H9 (cell line): ENCODE results near the gene PDZD2. TPM values are rescaled to one million over a fixed set of nuclear protein-coding genes. Genes with fewer than 3 reads are reported as not detected.

Experiments used
- DNase-seq: peaks from one replicate; pipeline ENCODE4 v3.0.0-alpha.2; 2017
- H2AFZ ChIP-seq: one replicate; pipeline ENCODE4 v1.6.1; 2013; ENCODE audit warnings: mild to moderate bottlenecking, low read length, control low read depth, moderate library complexity
- H2AK5ac ChIP-seq: 2 replicates; pipeline ENCODE4 v1.6.1; 2013; ENCODE audit warnings: low read length, control low read depth, mixed read lengths; ENCODE audit not compliant: insufficient read length
- H2BK120ac ChIP-seq: one replicate; pipeline ENCODE4 v1.6.1; 2013; ENCODE audit warnings: low read depth, mild to moderate bottlenecking, low read length, control low read depth, inconsistent platforms; ENCODE audit not compliant: poor library complexity, severe bottlenecking
- H2BK12ac ChIP-seq: 2 replicates; pipeline ENCODE4 v1.6.1; 2013; ENCODE audit warnings: low read length, control low read depth, mixed read lengths, low read depth; ENCODE audit not compliant: insufficient read length
- H2BK15ac ChIP-seq: 2 replicates; pipeline ENCODE4 v1.6.1; 2013; ENCODE audit warnings: low read depth, low read length, control low read depth
- H2BK20ac ChIP-seq: one replicate; pipeline ENCODE4 v1.6.1; 2013; ENCODE audit warnings: low read depth, mild to moderate bottlenecking, low read length, control low read depth, inconsistent platforms; ENCODE audit not compliant: poor library complexity, severe bottlenecking
- H2BK5ac ChIP-seq: 2 replicates; pipeline ENCODE4 v1.6.1; 2013; ENCODE audit warnings: low read length, control low read depth, mixed read lengths; ENCODE audit not compliant: insufficient read length
- H3K14ac ChIP-seq: 2 replicates; pipeline ENCODE4 v1.6.1; 2013; ENCODE audit warnings: low read length, control low read depth; ENCODE audit not compliant: insufficient read depth
- H3K18ac ChIP-seq: 2 replicates; pipeline ENCODE4 v1.6.1; 2013; ENCODE audit warnings: low read depth, mild to moderate bottlenecking, mixed read lengths, low read length, control low read depth; ENCODE audit not compliant: insufficient read length
- H3K23ac ChIP-seq: 2 replicates; pipeline ENCODE4 v1.6.1; 2013; ENCODE audit warnings: low read length, control low read depth, mixed read lengths, low read depth; ENCODE audit not compliant: insufficient read length
- H3K23me2 ChIP-seq: 2 replicates; pipeline ENCODE4 v1.6.1; 2013; ENCODE audit warnings: low read depth, mild to moderate bottlenecking, mixed read lengths, low read length, control low read depth; ENCODE audit not compliant: insufficient read length, poor library complexity, severe bottlenecking
- H3K27ac ChIP-seq: 2 replicates; pipeline ENCODE4 v1.5.1; 2013; ENCODE audit warnings: low read length, control low read depth, mixed read lengths, low read depth; ENCODE audit not compliant: insufficient read length
- H3K27me3 ChIP-seq: 2 replicates; pipeline ENCODE4 v1.6.1; 2013; ENCODE audit warnings: low read length, control low read depth, inconsistent platforms; ENCODE audit not compliant: insufficient read depth
- H3K4ac ChIP-seq: 2 replicates; pipeline ENCODE4 v1.6.1; 2013; ENCODE audit warnings: low read depth, mild to moderate bottlenecking, control low read depth, inconsistent platforms, low read length, moderate library complexity
- H3K4me1 ChIP-seq: 2 replicates; pipeline ENCODE4 v1.6.1; 2013; ENCODE audit warnings: low read length, control low read depth, inconsistent platforms; ENCODE audit not compliant: insufficient read depth
- H3K4me2 ChIP-seq: 2 replicates; pipeline ENCODE4 v1.6.1; 2013; ENCODE audit warnings: low read length, control low read depth, mixed read lengths; ENCODE audit not compliant: insufficient read length, insufficient read depth
- H3K56ac ChIP-seq: 2 replicates; pipeline ENCODE4 v1.6.1; 2013; ENCODE audit warnings: low read depth, mild to moderate bottlenecking, mixed read lengths, low read length, control low read depth; ENCODE audit not compliant: insufficient read length
- H3K79me1 ChIP-seq: 2 replicates; pipeline ENCODE4 v1.6.1; 2013; ENCODE audit warnings: low read depth, mild to moderate bottlenecking, moderate library complexity, low read length, control low read depth, inconsistent platforms; ENCODE audit not compliant: insufficient read depth, poor library complexity, severe bottlenecking
- H3K79me2 ChIP-seq: 2 replicates; pipeline ENCODE4 v1.6.1; 2013; ENCODE audit warnings: low read length, control low read depth, inconsistent platforms; ENCODE audit not compliant: insufficient read depth
- H3K9ac ChIP-seq: 2 replicates; pipeline ENCODE4 v1.6.1; 2013; ENCODE audit warnings: low read length, control low read depth, mixed read lengths; ENCODE audit not compliant: insufficient read length; ENCODE audit errors: extremely low read depth
- H3K9me3 ChIP-seq: one replicate; pipeline ENCODE4 v1.6.1; 2013; ENCODE audit warnings: low read depth, low read length, inconsistent platforms; ENCODE audit not compliant: control insufficient read depth
- H3T11ph ChIP-seq: one replicate; pipeline ENCODE4 v1.6.1; 2013; ENCODE audit warnings: mild to moderate bottlenecking, low read length, control low read depth, inconsistent platforms
- H4K20me1 ChIP-seq: one replicate; pipeline ENCODE4 v1.6.1; 2013; ENCODE audit not compliant: control insufficient read depth, insufficient read length, insufficient read depth
- H4K5ac ChIP-seq: 2 replicates; pipeline ENCODE4 v1.6.1; 2013; ENCODE audit warnings: low read depth, mild to moderate bottlenecking, mixed read lengths, low read length, control low read depth; ENCODE audit not compliant: insufficient read length
- H4K8ac ChIP-seq: replicated peaks from 2 replicates; pipeline ENCODE4 v1.6.1; 2013; ENCODE audit warnings: low read length, control low read depth, mixed read lengths, low read depth; ENCODE audit not compliant: insufficient read length
- H4K91ac ChIP-seq: 2 replicates; pipeline ENCODE4 v1.6.1; 2013; ENCODE audit warnings: low read depth, mild to moderate bottlenecking, moderate library complexity, mixed read lengths, low read length, control low read depth; ENCODE audit not compliant: insufficient read length
- H3K27ac Mint-ChIP-seq, 3 experiments: 2 replicates in 2 of 3; 3 replicates in 1 of 3; pipeline ENCODE4 v1.8.0; 2020 to 2021; ENCODE audit warnings: mixed read lengths in 3 of 3, mild to moderate bottlenecking in 1 of 3, moderate library complexity in 1 of 3
- H3K27me3 Mint-ChIP-seq: 2 replicates; pipeline ENCODE4 v1.8.0; 2021; ENCODE audit warnings: low read depth, mild to moderate bottlenecking, moderate library complexity, mixed read lengths
- H3K36me3 Mint-ChIP-seq, 3 experiments: 2 replicates in 2 of 3; 3 replicates in 1 of 3; pipeline ENCODE4 v1.8.0; 2020 to 2021; ENCODE audit warnings: low read depth in 3 of 3, mixed read lengths in 3 of 3; ENCODE audit not compliant: insufficient read depth in 1 of 3
- H3K4me1 Mint-ChIP-seq, 2 experiments: 2 replicates each; pipeline ENCODE4 v1.8.0; 2020; ENCODE audit warnings: mixed read lengths in 2 of 2
- H3K4me3 Mint-ChIP-seq, 2 experiments: 2 replicates in 1 of 2; 3 replicates in 1 of 2; pipeline ENCODE4 v1.8.0; 2020 to 2021; ENCODE audit warnings: mild to moderate bottlenecking in 2 of 2, mixed read lengths in 2 of 2, moderate library complexity in 1 of 2
- H3K9me3 Mint-ChIP-seq, 2 experiments: 2 replicates in 1 of 2; 3 replicates in 1 of 2; pipeline ENCODE4 v1.8.0; 2020; ENCODE audit warnings: mild to moderate bottlenecking in 2 of 2, mixed read lengths in 2 of 2, moderate library complexity in 1 of 2
- WGBS: extraction: QIAGEN DNeasy Blood & Tissue Kit; methylation state at CpG from one replicate; pipeline ENCODE4 v1.1.7; 2013; ENCODE audit warnings: missing lambda C conversion rate, low lambda C conversion rate, mixed read lengths; ENCODE audit not compliant: insufficient read length; ENCODE audit errors: extremely low coverage; 5-methylcytosine and 5-hydroxymethylcytosine counted together
- total RNA-seq: library from RNA; stranded (reverse); gene quantifications from 2 replicates; pipeline ENCODE4 v1.2.1, GENCODE V29; 2021
- TF ChIP-seq, protein P1 (sequence below): fragments of 200-600 bp; sonication (generic); conservative IDR thresholded peaks from 3 replicates; pipeline ENCODE4 v1.8.0; 2021; ENCODE audit warnings: antibody characterized with exemption, mild to moderate bottlenecking

The PDZD2 gene
- total RNA-seq, 1 experiment from 2014 or later = 9.9 TPM

DNA sequence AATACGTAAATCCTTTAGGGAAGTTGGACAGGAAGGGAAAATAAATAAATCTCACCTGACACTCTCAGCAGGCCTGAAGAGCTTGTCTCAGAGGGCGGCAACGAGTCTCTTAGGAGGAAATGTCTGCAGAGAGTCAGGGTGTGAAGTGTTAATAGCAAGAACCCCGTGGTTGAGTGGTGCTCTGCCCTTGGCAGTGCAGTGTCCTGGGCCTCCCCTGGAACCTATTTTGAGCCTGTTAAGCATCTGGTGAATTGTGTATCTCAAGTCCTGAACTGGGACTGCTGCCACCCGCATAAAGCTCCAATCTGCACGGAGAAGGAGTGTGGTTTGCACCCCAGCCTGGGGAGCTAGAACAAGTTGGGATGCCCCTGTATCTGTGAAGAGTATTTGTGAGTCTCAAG is 323.4 kb downstream of the PDZD2 start:
- no peak overlapping the region for H3K23ac ChIP-seq
- TF ChIP-seq, protein P1, sequence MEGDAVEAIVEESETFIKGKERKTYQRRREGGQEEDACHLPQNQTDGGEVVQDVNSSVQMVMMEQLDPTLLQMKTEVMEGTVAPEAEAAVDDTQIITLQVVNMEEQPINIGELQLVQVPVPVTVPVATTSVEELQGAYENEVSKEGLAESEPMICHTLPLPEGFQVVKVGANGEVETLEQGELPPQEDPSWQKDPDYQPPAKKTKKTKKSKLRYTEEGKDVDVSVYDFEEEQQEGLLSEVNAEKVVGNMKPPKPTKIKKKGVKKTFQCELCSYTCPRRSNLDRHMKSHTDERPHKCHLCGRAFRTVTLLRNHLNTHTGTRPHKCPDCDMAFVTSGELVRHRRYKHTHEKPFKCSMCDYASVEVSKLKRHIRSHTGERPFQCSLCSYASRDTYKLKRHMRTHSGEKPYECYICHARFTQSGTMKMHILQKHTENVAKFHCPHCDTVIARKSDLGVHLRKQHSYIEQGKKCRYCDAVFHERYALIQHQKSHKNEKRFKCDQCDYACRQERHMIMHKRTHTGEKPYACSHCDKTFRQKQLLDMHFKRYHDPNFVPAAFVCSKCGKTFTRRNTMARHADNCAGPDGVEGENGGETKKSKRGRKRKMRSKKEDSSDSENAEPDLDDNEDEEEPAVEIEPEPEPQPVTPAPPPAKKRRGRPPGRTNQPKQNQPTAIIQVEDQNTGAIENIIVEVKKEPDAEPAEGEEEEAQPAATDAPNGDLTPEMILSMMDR = no peak
- Mint-ChIP-seq H3K9me3 (no peaks in the 10 kb centered on the region), H3K4me1 (peaks cover 26 to 33% of the 10 kb centered on the region in 2 experiments), H3K36me3 (peaks cover 0 to 2% (median 0%) of the 10 kb centered on the region in 3 experiments; a peak in 3 of 7 replicates), H3K27ac (peak overlapping the region in 2 of 3 experiments; percentile 46 to 72; a peak in 5 of 7 replicates), H3K27me3 (no peaks in the 10 kb centered on the region; the same call in 1 of the 2 replicates), H3K4me3 (no peak overlapping the region)
- DNase-seq = no peak
- no peak overlapping the region for H3K9ac ChIP-seq
- H3K23me2 ChIP-seq = no peaks in the 10 kb centered on the region
- H3K27ac ChIP-seq = no peak overlapping the region
- no CpG with 5 or more reads among the region's 6 CpGs for WGBS
- no peaks in the 10 kb centered on the region for H3K79me1 ChIP-seq
- H3K27me3 ChIP-seq = no peaks in the 10 kb centered on the region
- no peak overlapping the region for H4K91ac ChIP-seq
- no peak overlapping the region for H3T11ph ChIP-seq
- H2BK12ac ChIP-seq = no peak overlapping the region
- no peak overlapping the region for H4K5ac ChIP-seq
- no peak overlapping the region for H2BK5ac ChIP-seq
- no peak overlapping the region for H2AFZ ChIP-seq
- no peaks in the 10 kb centered on the region for H4K20me1 ChIP-seq
- H2BK20ac ChIP-seq = no peak overlapping the region
- no peak overlapping the region for H3K56ac ChIP-seq
- H4K8ac ChIP-seq = no peak overlapping the region
- H3K4me2 ChIP-seq = no peak overlapping the region
- H3K14ac ChIP-seq = no peak overlapping the region
- no peaks in the 10 kb centered on the region for H3K9me3 ChIP-seq
- peaks cover 4% of the 10 kb centered on the region; the same call in 1 of the 2 replicates for H3K4me1 ChIP-seq
- H2AK5ac ChIP-seq = no peak overlapping the region
- H3K18ac ChIP-seq = no peak overlapping the region
- H3K79me2 ChIP-seq = no peaks in the 10 kb centered on the region
- no peak overlapping the region for H2BK120ac ChIP-seq
- H2BK15ac ChIP-seq = no peak overlapping the region
- H3K4ac ChIP-seq = no peak overlapping the region
